GM06990 (cell line): ENCODE data around the gene BCAS4.

Experiments used
- DNase-seq: peaks from one replicate; pipeline ENCODE4 v3.0.0-alpha.2; 2011; ENCODE audit not compliant: insufficient read length; ENCODE audit errors: extremely low read depth
- H3K27me3 ChIP-seq: replicated peaks from 2 replicates; pipeline ENCODE4 v1.6.0; 2011; ENCODE audit warnings: low read length; ENCODE audit not compliant: control insufficient read depth, insufficient read depth
- H3K36me3 ChIP-seq: 2 replicates; pipeline ENCODE4 v1.5.1; 2011; ENCODE audit warnings: low read length; ENCODE audit not compliant: control insufficient read depth, insufficient read depth
- H3K4me3 ChIP-seq: replicated peaks from 2 replicates; pipeline ENCODE4 v1.5.1; 2011; ENCODE audit warnings: low read depth, mild to moderate bottlenecking, control low read depth, low read length
- TF ChIP-seq, protein P1 (sequence below): IDR thresholded peaks from 2 replicates; pipeline ENCODE4 v1.5.1; 2011; ENCODE audit warnings: low read length, control low read depth, mild to moderate bottlenecking, inconsistent platforms; ENCODE audit not compliant: insufficient read depth, poor library complexity, severe bottlenecking

Gene BCAS4

DNA sequence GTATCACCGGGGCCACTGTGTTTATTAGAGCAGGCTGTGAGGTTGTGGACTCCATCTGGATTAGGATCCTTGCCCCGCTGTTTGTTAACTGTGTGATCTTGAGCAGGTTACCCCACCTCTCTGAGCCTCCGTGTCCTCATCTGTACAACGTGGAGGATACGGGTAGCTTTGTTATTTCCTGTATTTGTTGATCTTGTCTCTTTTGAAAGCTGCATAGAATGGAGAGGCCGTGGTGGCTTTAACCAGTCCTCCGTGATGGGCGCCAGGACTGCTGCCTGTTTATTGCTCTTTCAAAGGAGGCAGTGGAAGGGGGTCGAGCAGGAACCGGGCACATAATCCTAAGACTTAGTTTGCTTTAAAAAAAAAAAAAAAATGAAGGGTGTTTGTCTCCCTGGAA is 22.9 kb downstream of the BCAS4 start:
- H3K4me3 ChIP-seq, result no peak overlapping the region
- no peak for DNase-seq
- TF ChIP-seq, protein P1, sequence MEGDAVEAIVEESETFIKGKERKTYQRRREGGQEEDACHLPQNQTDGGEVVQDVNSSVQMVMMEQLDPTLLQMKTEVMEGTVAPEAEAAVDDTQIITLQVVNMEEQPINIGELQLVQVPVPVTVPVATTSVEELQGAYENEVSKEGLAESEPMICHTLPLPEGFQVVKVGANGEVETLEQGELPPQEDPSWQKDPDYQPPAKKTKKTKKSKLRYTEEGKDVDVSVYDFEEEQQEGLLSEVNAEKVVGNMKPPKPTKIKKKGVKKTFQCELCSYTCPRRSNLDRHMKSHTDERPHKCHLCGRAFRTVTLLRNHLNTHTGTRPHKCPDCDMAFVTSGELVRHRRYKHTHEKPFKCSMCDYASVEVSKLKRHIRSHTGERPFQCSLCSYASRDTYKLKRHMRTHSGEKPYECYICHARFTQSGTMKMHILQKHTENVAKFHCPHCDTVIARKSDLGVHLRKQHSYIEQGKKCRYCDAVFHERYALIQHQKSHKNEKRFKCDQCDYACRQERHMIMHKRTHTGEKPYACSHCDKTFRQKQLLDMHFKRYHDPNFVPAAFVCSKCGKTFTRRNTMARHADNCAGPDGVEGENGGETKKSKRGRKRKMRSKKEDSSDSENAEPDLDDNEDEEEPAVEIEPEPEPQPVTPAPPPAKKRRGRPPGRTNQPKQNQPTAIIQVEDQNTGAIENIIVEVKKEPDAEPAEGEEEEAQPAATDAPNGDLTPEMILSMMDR, result no peak
- peaks cover 7% of the 10 kb centered on the region; the same call in 1 of the 2 replicates for H3K36me3 ChIP-seq
- no peaks in the 10 kb centered on the region for H3K27me3 ChIP-seq

DNA sequence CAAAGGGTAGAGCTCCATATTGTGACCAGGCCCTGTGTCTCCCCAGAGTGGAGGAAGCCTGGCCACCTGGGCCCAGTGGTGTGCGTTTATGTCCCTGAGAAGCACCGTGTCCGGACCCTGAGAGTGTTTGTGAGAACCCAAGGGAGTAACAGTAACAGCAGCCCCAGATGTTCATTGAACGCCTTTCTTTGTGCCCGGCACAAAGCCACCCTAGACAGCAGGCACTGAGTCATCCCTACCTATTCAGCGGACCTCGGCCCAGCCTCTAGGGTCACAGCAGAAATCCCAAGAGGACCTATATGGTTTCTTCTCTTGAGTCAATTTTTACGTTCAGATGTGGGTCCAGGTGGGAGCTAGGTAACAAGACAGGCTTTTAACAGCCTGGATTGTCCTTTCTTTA is 24.5 kb downstream of the BCAS4 start:
- Histone ChIP-seq H3K4me3 (no peak overlapping the region), H3K36me3 (peaks cover 9% of the 10 kb centered on the region; the same call in 1 of the 2 replicates), H3K27me3 (no peaks in the 10 kb centered on the region)
- no peak for DNase-seq
- TF ChIP-seq, protein P1, result no peak

DNA sequence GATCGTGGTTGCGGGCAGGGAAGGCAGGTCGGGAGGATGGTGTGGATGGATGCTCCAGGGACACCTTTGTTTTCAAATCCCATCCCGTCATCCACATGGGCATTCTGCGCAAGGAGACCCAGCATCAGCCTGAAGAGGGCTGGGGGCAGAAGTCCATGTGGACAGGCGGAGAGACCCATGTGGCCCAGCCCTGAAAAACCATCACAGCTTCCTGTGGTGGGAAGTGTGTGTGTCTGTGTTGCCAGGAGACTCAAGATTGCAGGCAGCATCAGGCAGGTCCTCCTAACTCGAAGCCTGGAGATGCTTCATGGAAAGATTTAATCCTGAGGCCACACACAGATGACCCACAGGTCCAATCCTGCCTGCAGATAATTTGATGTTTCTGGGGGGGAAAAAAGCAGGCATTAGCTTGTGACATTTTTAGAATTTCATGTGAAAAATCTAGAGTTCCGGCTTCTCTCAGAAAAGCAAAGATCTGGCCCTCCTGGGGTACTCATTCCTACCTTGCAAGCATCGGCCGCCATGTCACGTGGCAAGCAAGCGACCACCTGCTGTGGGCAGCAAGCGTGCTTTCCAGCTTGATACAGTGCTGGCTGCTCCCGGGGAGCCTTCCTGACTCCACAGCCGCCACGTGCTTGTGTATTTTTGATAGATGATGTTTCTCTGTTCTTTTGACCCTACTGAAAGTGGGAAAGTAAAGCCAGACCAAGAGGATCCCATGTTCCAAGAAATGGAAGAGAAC is 25.8 kb downstream of the BCAS4 start:
- TF ChIP-seq, protein P1, result no peak
- no peak for DNase-seq
- peaks cover 11% of the 10 kb centered on the region; the same call in 1 of the 2 replicates for H3K36me3 ChIP-seq
- H3K4me3 ChIP-seq, result no peak overlapping the region
- no peaks in the 10 kb centered on the region for H3K27me3 ChIP-seq

DNA sequence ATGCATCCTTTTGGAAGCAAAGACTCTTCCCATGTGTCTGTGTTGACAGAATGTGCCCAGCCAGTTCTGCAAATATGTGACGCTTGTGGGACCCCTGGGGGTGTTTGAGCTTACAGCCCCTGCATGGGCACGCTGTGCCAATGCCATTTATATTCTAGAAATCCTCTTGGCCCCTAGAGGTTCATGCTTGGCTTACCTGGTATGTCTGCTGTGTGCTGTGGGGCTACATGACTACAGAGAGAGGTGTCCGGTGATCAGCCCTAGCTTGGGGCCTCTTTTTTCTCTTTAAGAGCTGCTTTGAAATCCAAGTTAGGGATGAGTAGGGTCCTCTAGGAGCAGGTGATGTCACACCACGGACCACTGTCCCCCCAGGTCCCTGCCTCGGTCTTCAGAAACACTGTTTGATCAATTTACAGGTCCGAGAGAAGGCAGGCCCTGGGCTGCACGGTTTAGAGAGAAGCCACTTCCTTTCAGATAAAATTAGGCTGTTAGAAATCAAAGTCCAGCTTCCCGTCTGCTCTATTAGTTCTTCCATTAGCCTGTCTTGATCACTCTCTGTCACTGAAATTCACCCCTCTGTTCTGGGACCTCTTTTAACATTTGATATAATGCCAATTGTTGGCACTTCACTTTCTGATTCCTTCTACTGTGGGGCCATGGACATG is 26.5 kb downstream of the BCAS4 start:
- Histone ChIP-seq H3K27me3 (no peaks in the 10 kb centered on the region), H3K36me3 (peaks cover 11% of the 10 kb centered on the region; the same call in 1 of the 2 replicates), H3K4me3 (no peak overlapping the region)
- DNase-seq, result no peak
- TF ChIP-seq, protein P1, result no peak

DNA sequence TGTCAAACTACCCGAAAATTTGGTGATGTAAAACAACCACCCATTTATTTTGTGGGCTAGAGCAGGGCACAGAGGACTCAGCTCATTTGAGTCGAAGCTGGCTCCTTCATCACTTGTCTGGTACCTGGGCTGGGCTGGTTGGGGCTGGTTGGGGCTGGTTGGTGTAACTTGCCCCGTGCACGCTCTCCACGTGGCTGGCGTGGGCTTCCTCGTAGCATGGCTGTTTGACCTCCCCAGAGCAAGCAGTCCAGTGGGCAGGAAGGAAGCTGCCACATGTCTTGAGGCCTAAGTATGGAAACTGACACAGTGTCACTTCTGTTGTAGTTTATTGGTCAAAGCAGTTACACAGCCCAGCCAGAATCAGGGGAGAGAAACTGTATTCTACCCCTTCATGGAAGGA is 27.1 kb downstream of the BCAS4 start:
- no peaks in the 10 kb centered on the region for H3K27me3 ChIP-seq
- H3K4me3 ChIP-seq, result no peak overlapping the region
- TF ChIP-seq, protein P1, result no peak
- peak; percentile 65 for DNase-seq
- H3K36me3 ChIP-seq, result peaks cover 12% of the 10 kb centered on the region; the same call in 1 of the 2 replicates
